Endodermal cell (in vitro differentiated cells): ENCODE results near the gene ITPRID2. TPM values are rescaled to one million over a fixed set of nuclear protein-coding genes. Genes with fewer than 3 reads are reported as not detected.

Source experiments
- DNase-seq: peaks from one replicate; pipeline ENCODE4 v3.0.0-alpha.2; 2017
- H3K27ac ChIP-seq: 2 replicates; pipeline ENCODE4 v1.5.1; 2013; ENCODE audit warnings: mild to moderate bottlenecking, low read depth, low read length, moderate library complexity
- H3K27me3 ChIP-seq: 2 replicates; pipeline ENCODE4 v1.6.1; 2013; ENCODE audit warnings: mild to moderate bottlenecking, low read length, moderate library complexity; ENCODE audit not compliant: insufficient read depth, control insufficient read depth, poor library complexity, severe bottlenecking
- H3K36me3 ChIP-seq: 2 replicates; pipeline ENCODE4 v1.7.0; 2013; ENCODE audit warnings: mild to moderate bottlenecking, low read length, moderate library complexity; ENCODE audit not compliant: control insufficient read depth, insufficient read depth
- H3K4me1 ChIP-seq: one replicate; pipeline ENCODE4 v1.7.0; 2013; ENCODE audit warnings: low read length; ENCODE audit not compliant: control insufficient read depth, insufficient read depth
- H3K4me3 ChIP-seq: 2 replicates; pipeline ENCODE4 v1.5.1; 2013; ENCODE audit warnings: mild to moderate bottlenecking, low read length, moderate library complexity
- H3K9ac ChIP-seq: 2 replicates; pipeline ENCODE4 v1.6.1; 2013; ENCODE audit warnings: mild to moderate bottlenecking, low read length, moderate library complexity; ENCODE audit not compliant: poor library complexity, severe bottlenecking; ENCODE audit errors: extremely low read depth
- H3K9me3 ChIP-seq: 2 replicates; pipeline ENCODE4 v1.6.1; 2013; ENCODE audit warnings: mild to moderate bottlenecking, low read length, moderate library complexity; ENCODE audit not compliant: control insufficient read depth
- H3K27ac Mint-ChIP-seq: 2 replicates; pipeline ENCODE4 v1.8.0; 2020; ENCODE audit warnings: mixed read lengths
- H3K27me3 Mint-ChIP-seq: 2 replicates; pipeline ENCODE4 v1.8.0; 2021; ENCODE audit warnings: mild to moderate bottlenecking, mixed read lengths; ENCODE audit not compliant: insufficient read depth
- H3K36me3 Mint-ChIP-seq: 2 replicates; pipeline ENCODE4 v1.8.0; 2020; ENCODE audit warnings: low read depth, mixed read lengths
- H3K4me1 Mint-ChIP-seq: 2 replicates; pipeline ENCODE4 v1.8.0; 2020; ENCODE audit warnings: mixed read lengths
- H3K4me3 Mint-ChIP-seq: 2 replicates; pipeline ENCODE4 v1.8.0; 2020; ENCODE audit warnings: mild to moderate bottlenecking, moderate library complexity, mixed read lengths
- H3K9me3 Mint-ChIP-seq: 2 replicates; pipeline ENCODE4 v1.8.0; 2020; ENCODE audit warnings: mild to moderate bottlenecking, mixed read lengths
- CTCF ChIP-seq: fragments of 200-600 bp; sonication (generic); conservative IDR thresholded peaks from 2 replicates; pipeline ENCODE4 v1.5.0; 2021; ENCODE audit warnings: antibody characterized with exemption, mild to moderate bottlenecking
- WGBS, 2 experiments: methylation state at CpG; one replicate each; pipeline versions ENCODE4 v1.1.5 to v1.1.7; 2013; ENCODE audit warnings: missing lambda C conversion rate in 2 of 2, mixed read lengths in 1 of 2; ENCODE audit not compliant: insufficient coverage in 1 of 2, insufficient read length in 1 of 2; 5-methylcytosine and 5-hydroxymethylcytosine counted together
- total RNA-seq, 2 donors: library from RNA; stranded (reverse); fragmentation: NEBNext Ultra II Directional in 1 of 2; extraction: Animal tissue kit (Norgen Biotek cat#: 25700) in 1 of 2; gene quantifications; 2 replicates in 1 of 2; 3 replicates in 1 of 2; pipeline ENCODE4 v1.2.1, GENCODE V29; 2021

ITPRID2 gene
- total RNA-seq, 2 donors from 2014 or later, result 28.9 to 30.4 TPM

- Mint-ChIP-seq H3K4me1 (no peaks in the 10 kb centered on the region), H3K36me3 (no peaks in the 10 kb centered on the region), H3K4me3 (no peak overlapping the region), H3K9me3 (no peaks in the 10 kb centered on the region), H3K27ac (no peak overlapping the region), H3K27me3 (peaks cover 2% of the 10 kb centered on the region)
- Histone ChIP-seq H3K36me3 (no peaks in the 10 kb centered on the region), H3K9ac (no peak overlapping the region), H3K9me3 (no peaks in the 10 kb centered on the region), H3K27ac (no peak overlapping the region), H3K4me3 (no peak overlapping the region), H3K27me3 (peaks cover 19% of the 10 kb centered on the region), H3K4me1 (no peaks in the 10 kb centered on the region)
- 94% methylated on average over 2 of the region's 2 CpGs; no CpG with 5 or more reads in 1 of the 2 experiments for WGBS, 2 experiments
- no peak for DNase-seq
- TF ChIP-seq CTCF, result no peak
Measured at GRCh38 chr2:181879295-181879694, 12.2 kb upstream of the ITPRID2 start.

- Mint-ChIP-seq H3K4me3 (no peak overlapping the region), H3K27me3 (peaks cover 2% of the 10 kb centered on the region), H3K36me3 (no peaks in the 10 kb centered on the region), H3K9me3 (no peaks in the 10 kb centered on the region), H3K27ac (no peak overlapping the region), H3K4me1 (peaks cover 2% of the 10 kb centered on the region)
- Histone ChIP-seq H3K4me3 (no peak overlapping the region), H3K27ac (no peak overlapping the region), H3K9me3 (no peaks in the 10 kb centered on the region), H3K4me1 (no peaks in the 10 kb centered on the region), H3K9ac (no peak overlapping the region), H3K36me3 (no peaks in the 10 kb centered on the region), H3K27me3 (peaks cover 19% of the 10 kb centered on the region)
- 81% methylated on average over 2 of the region's 4 CpGs; no CpG with 5 or more reads in 1 of the 2 experiments for WGBS, 2 experiments
- no peak for TF ChIP-seq CTCF
- DNase-seq, result no peak
Measured at GRCh38 chr2:181882246-181883020, 9.1 kb upstream of the ITPRID2 start.

- no peak for TF ChIP-seq CTCF
- H3K27me3 ChIP-seq, result peaks cover 19% of the 10 kb centered on the region
- Mint-ChIP-seq H3K27ac (no peak overlapping the region), H3K36me3 (no peaks in the 10 kb centered on the region), H3K27me3 (peaks cover 2% of the 10 kb centered on the region), H3K4me3 (no peak overlapping the region), H3K4me1 (peaks cover 2% of the 10 kb centered on the region), H3K9me3 (no peaks in the 10 kb centered on the region)
- no peak for DNase-seq
- H3K9ac ChIP-seq, result no peak overlapping the region
- no peaks in the 10 kb centered on the region for H3K9me3 ChIP-seq
- no peaks in the 10 kb centered on the region for H3K36me3 ChIP-seq
- no peak overlapping the region for H3K27ac ChIP-seq
- WGBS, 2 experiments, result 63 to 94% methylated on average over 1 of the region's 1 CpG
- no peaks in the 10 kb centered on the region for H3K4me1 ChIP-seq
- no peak overlapping the region for H3K4me3 ChIP-seq
Measured at GRCh38 chr2:181884601-181885000, 6.9 kb upstream of the ITPRID2 start.
